NCI-H2227 (cell line): ENCODE data around the gene LYST.
A peak's percentile ranks its signal among the peaks of the same experiment; 100 is the strongest.

Experiments
- DNase-seq: peaks from one replicate; lab custom pipeline; 2025; ENCODE audit not compliant: unreplicated experiment; lab: John Stamatoyannopoulos, UW

The LYST gene

DNA sequence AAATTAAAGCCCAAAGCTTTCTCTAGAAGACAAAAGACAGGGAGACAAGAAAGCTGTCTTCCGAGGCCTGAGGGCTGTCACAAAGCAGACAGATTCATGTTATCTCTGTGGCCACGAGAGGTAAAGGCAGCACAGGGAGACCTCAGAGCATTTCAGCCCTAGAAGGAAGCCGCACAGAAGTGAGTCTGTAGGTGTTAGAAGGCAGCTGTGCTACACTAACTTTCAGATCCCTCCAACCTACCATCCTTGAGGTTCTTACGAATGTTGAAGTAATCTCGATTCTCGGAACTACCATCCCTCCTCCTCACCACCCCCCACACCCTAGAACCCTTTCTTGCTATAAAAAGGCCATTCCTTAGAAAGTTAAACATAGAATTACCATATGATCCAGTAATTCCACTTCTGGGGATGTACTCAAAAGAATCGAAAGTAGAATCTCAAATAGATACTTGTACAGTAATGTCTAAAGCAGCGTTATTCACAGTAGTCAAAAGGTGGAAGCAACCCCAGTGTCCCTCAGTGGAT is 21.5 kb upstream of the LYST start:
- DNase-seq: no peak

DNA sequence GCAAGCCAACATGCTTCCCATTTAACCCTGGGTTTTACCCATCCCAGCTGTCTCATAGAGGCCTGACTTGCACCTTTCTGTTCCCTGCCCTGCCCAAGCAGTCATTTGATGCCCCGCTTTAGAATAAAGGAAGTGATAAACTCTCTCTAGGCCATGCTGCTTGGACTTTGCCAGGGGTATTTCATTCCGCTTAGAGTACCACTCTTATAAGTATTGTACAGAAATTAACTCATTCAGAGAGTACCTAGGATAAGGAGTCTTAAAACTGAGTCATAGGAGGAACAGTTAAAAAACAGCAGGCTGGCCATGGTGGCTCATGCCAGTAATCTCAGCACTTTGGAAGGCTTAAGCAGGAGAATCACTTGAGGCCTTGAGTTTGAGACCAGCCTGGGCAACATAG is 21.0 kb upstream of the LYST start:
- DNase-seq: no peak

DNA sequence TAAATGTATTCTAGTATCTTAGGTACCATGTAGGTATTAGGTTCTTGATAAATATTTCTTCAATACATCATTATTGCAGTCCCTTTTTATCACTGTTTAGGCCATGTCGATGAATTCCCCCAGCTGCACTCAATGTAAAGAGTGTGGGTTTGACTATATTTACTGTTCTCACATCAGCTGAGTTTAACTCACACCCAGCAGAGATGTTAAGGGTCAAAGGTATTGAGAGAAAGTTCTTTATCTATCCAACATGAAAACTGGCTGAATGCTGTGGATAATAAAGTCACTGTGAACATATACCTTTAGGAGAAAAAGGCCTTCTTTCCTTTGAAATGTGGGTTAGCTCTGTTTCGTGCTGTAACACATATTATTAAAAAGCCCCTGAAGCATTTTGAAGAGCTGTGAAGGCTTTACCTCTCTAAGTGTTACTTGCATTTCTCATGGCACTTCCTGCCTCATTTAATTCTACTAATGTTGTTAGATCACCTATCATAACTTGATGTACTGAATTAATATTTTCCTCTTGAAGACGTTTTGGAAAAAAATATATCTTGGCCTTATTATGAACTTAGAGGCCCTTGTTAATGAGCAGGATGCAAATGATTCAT is 19.1 kb upstream of the LYST start:
- no peak for DNase-seq

DNA sequence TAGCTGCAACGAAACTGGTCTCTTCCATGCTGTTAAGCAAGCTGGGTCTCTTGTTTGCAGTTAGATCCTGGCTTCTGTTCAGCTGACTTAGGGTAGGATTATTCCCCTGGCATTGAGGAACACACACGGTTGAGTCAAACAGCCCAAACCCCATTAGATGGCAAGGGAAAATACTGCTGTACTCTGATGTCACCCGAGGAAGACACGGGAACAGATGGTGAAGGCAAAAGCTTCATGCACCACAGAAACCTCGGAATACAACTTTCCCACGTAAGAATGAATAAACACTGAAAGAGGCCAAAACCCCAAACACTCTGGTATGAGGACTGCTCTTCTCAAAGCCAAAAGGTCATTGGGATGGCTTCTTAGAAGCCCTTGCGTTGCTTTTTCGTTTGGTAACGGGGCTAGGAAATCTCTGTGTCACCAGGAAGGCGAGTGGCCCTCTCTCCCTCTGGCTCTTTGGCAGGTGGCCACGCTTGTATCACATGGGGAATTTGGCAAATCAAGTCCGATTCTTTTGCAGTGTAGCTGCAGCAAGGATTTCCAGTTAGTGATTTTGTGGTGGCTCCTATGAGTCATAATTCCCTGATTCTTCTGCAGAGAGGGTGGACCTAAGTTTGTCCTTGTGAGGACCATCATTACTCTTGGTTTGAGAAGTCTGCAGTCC is 16.7 kb upstream of the LYST start:
- DNase-seq: no peak

- no peak for DNase-seq
These were observed 16.1 kb upstream of the LYST start for GRCh38 chr1:235882816-235883215.

- no peak for DNase-seq
These were observed 15.4 kb upstream of the LYST start for GRCh38 chr1:235881930-235882700.

DNA sequence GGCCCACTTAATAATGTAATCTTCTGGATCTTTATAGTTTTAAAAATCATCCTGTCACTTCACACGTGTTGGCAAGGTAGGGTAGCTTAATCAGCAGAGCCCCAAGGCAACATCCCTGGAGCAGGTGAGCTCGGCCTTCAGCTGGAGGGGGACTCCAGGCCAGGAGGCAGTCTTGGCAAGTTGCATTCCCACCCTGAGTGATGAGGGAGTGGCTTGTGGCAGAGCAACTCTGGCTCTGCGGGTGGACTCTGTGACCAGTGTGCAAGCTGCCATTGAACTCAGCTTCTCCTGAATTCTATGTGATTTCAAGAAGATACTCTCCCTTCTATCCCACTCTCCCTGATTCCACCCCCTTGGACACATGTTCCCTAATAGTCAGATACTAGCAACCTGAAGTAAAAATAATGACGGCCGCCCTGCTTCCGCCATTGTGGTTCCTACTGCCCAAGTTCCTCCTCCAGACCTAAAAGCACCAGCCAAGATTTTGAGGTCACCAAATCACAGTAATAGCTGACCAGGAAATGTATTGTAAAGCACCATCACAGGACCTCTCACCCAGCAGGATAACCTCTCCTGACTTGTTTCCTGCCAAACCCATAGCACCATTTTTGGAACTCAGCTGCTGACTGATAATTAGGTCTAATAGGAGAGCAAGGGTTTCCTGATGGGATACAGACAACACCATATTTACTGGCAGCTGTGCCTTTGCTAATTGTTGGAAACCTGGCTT is 11.5 kb upstream of the LYST start:
- DNase-seq: peak; percentile 23

DNA sequence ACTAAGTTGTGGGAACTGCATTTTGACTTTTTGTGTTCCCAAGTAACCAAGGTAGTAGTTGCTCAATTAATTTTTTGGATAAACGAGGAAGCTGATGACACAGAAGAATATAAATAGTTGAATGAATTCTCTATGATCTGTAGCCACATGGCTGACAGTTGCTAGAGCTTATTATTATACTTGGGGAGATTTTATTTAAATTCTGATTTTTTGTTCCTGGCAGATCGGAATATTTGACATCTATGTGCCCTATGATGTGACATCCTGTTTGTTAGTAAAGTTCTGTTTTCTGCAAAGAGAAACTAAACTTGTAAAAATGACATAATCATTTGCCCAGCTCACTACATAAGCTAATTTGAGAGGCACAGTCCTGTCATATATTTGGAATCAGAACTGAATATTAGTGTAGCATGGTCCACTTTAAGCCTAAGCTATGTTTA is 9.7 kb upstream of the LYST start:
- DNase-seq: no peak

DNA sequence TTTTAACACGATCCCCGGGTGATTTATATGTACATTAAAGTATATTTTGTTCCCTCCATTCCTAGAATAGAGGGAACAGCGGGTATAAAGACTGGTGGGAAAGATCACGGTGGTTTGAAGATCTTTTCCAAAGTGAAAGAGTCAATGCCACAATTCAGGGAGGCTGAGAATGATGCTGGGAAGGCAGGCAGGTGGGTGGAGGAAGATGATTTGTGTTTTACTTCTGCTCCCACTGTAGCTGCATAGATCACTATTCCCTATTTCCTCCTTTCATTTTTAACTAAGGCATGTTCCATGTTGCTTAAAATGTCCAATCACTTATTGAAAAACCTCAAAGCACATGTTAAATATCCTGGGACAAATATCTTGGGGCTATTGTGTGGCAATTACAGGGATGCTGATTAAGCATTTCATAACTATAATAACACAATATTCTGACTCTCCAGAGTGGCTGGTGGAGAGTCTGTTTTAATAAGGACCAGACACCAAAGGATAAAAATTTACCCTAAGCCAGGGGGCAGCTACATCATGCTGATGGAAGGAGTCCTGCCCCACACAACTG is 8.4 kb upstream of the LYST start:
- DNase-seq: no peak

DNA sequence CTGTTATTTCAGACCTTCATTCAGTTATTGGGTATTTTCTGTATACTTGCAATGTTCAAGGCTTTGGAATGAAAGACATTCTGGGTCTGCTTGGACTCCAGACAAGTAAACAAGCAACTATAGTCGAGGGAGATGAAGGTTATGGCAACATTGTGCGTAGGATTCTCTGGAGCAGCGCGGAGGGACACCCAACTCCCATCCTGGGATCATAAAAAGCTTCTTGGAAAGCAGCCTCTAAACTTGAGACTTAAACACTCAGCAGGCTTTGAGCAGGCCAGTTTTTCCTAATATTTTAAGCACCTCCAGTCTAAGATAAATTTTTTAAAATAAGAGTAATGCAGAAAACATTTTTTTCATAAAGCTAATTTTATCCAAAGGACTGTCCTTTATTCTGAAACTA is 7.6 kb upstream of the LYST start:
- no peak for DNase-seq

DNA sequence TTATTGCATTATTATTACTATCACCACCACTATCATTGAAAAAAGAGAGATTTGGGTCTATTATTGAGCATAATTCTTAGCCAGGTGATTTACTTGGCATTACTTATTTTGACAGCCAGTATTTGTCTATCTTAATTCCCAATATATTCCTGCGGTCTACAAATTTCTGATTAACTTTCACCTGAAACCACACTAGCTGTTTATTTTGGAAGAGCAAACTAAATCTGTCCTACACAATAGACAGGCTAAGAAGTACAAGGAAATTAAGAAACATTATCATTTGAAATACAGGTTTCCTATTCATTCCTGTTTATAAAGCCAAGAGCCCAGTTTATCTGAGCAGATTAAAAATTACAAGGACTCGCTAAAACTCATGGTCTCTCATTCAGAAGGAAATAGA is 6.9 kb upstream of the LYST start:
- no peak for DNase-seq

DNA sequence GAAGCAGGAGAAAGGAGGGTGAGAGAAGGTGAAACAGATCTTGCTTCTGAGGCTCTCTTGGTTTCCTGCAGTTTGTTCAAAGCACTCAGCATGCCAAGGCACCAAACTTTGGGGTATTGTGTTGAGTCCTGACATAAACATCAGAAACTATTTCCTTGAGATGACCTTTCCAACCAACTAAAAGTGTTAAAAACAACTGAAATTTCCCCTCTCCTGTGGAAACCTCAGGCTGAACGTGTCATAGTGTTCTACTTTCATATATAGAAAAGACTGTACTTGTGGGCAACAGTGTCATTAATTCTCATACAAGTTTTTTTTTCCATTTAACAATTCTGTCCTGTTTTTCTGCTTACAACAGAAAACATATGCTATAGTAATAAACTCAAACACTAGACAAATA is 6.3 kb upstream of the LYST start:
- no peak for DNase-seq

DNA sequence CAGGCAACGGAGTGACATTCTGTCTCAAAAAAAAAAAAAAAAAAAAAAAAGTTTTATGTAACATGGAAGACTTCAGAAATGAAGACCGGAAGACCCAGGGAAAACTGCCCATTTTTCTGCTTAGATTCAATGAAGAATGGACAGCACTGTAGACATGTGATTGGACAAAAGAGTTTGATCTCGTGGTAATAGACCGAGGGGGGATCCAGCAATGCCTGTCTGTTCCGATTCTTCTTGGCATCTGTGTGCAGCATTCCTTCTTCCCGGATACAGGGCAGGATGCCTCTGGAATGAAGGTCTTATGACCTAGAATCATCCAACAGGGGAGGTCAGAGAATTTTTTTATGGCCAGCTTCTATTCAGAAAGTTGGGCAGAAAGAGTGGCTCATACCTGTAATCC is 5.6 kb upstream of the LYST start:
- DNase-seq: no peak

- DNase-seq: no peak
These were observed 1.3 kb upstream of the LYST start for GRCh38 chr1:235867903-235868469.

DNA sequence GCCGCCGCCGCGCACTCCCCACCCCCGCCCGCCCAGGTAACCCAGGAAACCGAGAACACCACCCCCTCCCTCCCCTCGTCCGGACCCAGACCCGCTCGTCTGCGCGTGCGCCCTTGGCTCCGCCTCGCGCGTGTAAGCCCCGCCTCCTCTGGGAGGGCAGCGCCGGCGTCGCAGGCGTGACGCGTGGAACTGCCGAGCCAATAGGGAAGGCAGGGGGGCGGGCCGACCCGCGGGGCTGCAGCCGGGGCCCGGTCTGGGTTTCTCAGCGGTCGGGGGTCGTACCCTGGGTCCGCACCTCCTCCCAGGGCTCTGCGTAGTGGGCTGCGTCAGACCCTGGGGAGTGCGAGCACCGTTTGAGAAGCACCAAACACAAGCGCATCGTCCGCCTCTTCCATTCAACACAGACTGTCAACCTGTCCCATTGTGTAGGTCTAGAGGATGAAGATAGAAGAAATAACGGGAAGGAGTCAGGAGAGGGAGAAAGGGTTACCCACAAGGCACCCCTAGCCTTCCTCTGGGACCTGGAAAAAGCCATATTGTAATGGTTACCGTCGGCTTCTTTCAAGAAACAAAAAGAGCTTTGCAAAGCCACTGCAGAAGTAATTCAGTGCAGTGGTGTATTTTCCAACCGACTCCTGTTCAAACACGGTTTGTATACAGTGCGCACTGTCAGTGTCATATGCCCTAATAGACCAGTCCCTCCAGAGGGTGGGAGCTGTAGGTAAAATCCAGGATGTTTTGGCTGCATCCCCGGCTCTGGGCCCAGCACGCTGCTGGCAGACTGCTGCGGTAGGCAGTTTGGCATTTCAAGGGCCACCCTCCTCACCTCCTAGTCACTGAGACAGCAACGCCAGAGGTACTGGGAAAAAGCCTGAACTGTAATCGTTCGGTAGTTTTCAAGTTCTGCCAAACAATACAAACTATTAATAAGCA is 473 bp upstream of the LYST start:
- peak; percentile 98 for DNase-seq

DNA sequence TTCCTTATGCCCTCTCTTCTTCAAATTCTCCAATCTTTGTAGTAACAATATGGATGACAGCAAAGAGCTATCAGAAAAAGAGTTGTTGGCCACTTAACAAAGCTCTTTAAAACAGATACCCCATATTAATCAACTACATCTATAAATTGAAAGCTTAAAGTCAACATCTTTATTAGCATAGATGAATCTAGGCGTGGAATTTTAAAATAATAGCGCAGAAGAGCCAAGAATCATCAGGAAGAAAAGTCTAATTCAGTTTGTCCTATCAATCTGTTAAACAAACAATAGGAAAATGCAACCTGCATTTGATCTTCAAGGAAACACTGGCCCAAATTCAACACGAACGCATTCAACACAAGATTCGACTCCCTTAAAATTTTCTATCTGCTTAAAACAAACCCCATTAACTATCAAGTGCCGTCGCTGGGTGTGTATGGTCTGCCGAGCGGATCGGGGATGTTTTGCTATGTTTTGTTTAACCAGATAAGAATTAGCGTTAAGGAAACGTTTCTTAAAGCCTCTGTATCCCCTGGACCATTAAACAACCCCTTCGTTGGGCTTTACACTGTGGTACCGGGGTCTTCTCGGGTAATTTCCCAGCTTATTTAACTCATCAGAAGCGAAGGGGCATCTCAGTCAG is 1.0 kb downstream of the LYST start:
- no peak for DNase-seq

DNA sequence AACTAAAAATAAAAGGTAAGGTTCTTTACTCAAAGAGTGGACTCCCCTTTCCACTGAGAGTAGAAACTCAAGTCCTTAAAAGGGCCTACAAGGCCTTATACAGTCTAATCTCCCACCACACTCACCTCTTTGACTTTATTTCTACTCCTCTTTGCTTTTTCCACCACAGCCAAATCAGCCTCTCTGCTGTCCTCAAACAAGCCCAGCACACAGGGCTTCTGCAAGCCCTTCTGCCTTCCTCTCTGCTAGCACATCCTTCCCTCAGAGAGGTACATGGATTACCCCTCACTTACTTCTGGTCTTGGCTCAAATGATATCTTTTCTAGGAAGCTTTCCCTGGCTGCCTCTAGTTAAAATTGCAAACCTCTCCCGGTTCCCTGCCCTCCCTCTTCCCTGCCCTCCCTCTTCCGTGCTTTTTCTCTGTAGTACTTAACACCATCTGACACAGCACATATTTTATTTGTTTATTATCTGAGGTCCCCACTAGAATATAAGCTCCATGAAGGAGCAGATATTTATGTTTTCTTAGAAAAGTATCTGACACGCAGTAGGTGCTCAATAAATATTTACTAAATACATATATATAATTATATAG is 1.7 kb downstream of the LYST start:
- no peak for DNase-seq

- DNase-seq: no peak
These were observed 2.2 kb downstream of the LYST start for GRCh38 chr1:235864469-235864868.

GRCh38 chr1:235863699-235864093 is 3.0 kb downstream of the LYST start:
- no peak for DNase-seq
